Lung (tissue), 12 donors: ENCODE results near the gene PDE9A. TPM values are rescaled to one million over a fixed set of nuclear protein-coding genes. Genes with fewer than 3 reads are reported as not detected.

ENCODE experiments used
- ATAC-seq: fragments of 200-7000 bp; cut with Tn5 transposase; one replicate; pipeline ENCODE4 v1.9.1; 2020; ENCODE audit warnings: moderate number of reproducible peaks; ENCODE audit not compliant: insufficient read depth, low FRiP score
- DNase-seq, 3 donors: peaks; one replicate each; pipeline ENCODE4 v3.0.0-alpha.2; 2013 to 2017
- H3K27ac ChIP-seq, 2 donors: one replicate each; pipeline ENCODE4 v1.5.1; 2013; ENCODE audit warnings: mild to moderate bottlenecking in 2 of 2, moderate library complexity in 2 of 2, control low read depth in 1 of 2, inconsistent platforms in 1 of 2, low read depth in 1 of 2, low read length in 1 of 2
- H3K27me3 ChIP-seq, 3 donors: one replicate each; pipeline ENCODE4 v1.5.1; 2013; ENCODE audit warnings: low read length in 2 of 3; ENCODE audit not compliant: control insufficient read depth in 3 of 3, insufficient read depth in 3 of 3
- H3K36me3 ChIP-seq, 4 donors: one replicate each; pipeline ENCODE4 v1.5.1; 2013; ENCODE audit warnings: low read length in 4 of 4, mild to moderate bottlenecking in 1 of 4, moderate library complexity in 1 of 4; ENCODE audit not compliant: control insufficient read depth in 4 of 4, insufficient read depth in 4 of 4
- H3K4me1 ChIP-seq, 5 donors: one replicate each; pipeline ENCODE4 v1.5.1; 2013; ENCODE audit warnings: low read length in 5 of 5, mild to moderate bottlenecking in 2 of 5, moderate library complexity in 1 of 5; ENCODE audit not compliant: control insufficient read depth in 5 of 5, insufficient read depth in 5 of 5
- H3K4me3 ChIP-seq: one replicate; pipeline ENCODE4 v1.5.1; 2013; ENCODE audit warnings: mild to moderate bottlenecking, control low read depth, moderate library complexity
- H3K9ac ChIP-seq, 2 donors: one replicate each; pipeline ENCODE4 v1.5.1; 2013; ENCODE audit warnings: low read length in 2 of 2, control low read depth in 1 of 2; ENCODE audit not compliant: insufficient read depth in 1 of 2
- H3K9me3 ChIP-seq, 4 donors: one replicate each; pipeline ENCODE4 v1.5.1; 2013; ENCODE audit warnings: low read length in 3 of 4, mild to moderate bottlenecking in 1 of 4, moderate library complexity in 1 of 4; ENCODE audit not compliant: control insufficient read depth in 4 of 4, insufficient read depth in 3 of 4
- CTCF ChIP-seq: IDR thresholded peaks from 2 replicates; pipeline ENCODE4 v1.5.1; 2012; ENCODE audit warnings: mild to moderate bottlenecking; ENCODE audit errors: control extremely low read depth, extremely low read depth
- WGBS, 2 donors: extraction: QIAGEN DNeasy Blood & Tissue Kit; methylation state at CpG; one replicate each; pipeline ENCODE4 v1.1.7; 2013; 5-methylcytosine and 5-hydroxymethylcytosine counted together
- polyA plus RNA-seq, 2 donors: library from polyadenylated mRNA; stranded (reverse); fragments of 200-250 nt; gene quantifications; one replicate each; pipeline ENCODE4 v1.2.1, GENCODE V29; 2013
- total RNA-seq, 2 donors: library from RNA; depleted of rRNA in 1 of 2; stranded (reverse); fragments of >200 nt in 1 of 2; gene quantifications; one replicate each; pipeline ENCODE4 v1.2.1, GENCODE V29; 2014 to 2021
- donor health status: control.
- donor health status: control.
- donor health status: Bipolar disorder and iron deficiency.
- donor health status: healthy.
- donor health status: DM: yes; HTN: yes; CAD: no.

The PDE9A gene
- total and polyA plus RNA-seq, 4 donors: 5.3 to 17.0 (median 6.9) TPM

GRCh38 chr21:42756580-42757250 lies 103.3 kb downstream of the PDE9A start:
- H3K4me3 ChIP-seq: no peak overlapping the region
- no peaks in the 10 kb centered on the region for H3K27me3 ChIP-seq
- no peaks in the 10 kb centered on the region for H3K4me1 ChIP-seq
- H3K9ac ChIP-seq: no peak overlapping the region
- no peak for TF ChIP-seq CTCF
- peaks cover 0 to 5% (median 2%) of the 10 kb centered on the region in 4 donors for H3K36me3 ChIP-seq
- H3K9me3 ChIP-seq: peaks cover 0 to 1% (median 0%) of the 10 kb centered on the region in 4 donors
- DNase-seq (no peak), ATAC-seq (no peak)
- 93 to 95% methylated on average over 24 of the region's 24 CpGs for WGBS, 2 donors
- H3K27ac ChIP-seq: no peak overlapping the region

GRCh38 chr21:42757422-42757821 lies 104.0 kb downstream of the PDE9A start:
- Histone ChIP-seq H3K4me3 (no peak overlapping the region), H3K27me3 (no peaks in the 10 kb centered on the region), H3K36me3 (peaks cover 0 to 5% (median 2%) of the 10 kb centered on the region in 4 donors), H3K4me1 (no peaks in the 10 kb centered on the region), H3K9me3 (peaks cover 0 to 1% (median 0%) of the 10 kb centered on the region in 4 donors), H3K9ac (no peak overlapping the region), H3K27ac (no peak overlapping the region)
- no peak for TF ChIP-seq CTCF
- DNase-seq (no peak), ATAC-seq (no peak)
- 96% methylated on average over 10 of the region's 10 CpGs for WGBS, 2 donors

- no peak overlapping the region for H3K4me3 ChIP-seq
- no peak overlapping the region for H3K27ac ChIP-seq
- ATAC-seq (no peak), DNase-seq (no peak)
- WGBS, 2 donors: 95 to 97% methylated on average over 17 of the region's 17 CpGs
- peaks cover 0 to 1% (median 0%) of the 10 kb centered on the region in 4 donors for H3K9me3 ChIP-seq
- no peak overlapping the region for H3K9ac ChIP-seq
- TF ChIP-seq CTCF: no peak
- H3K27me3 ChIP-seq: no peaks in the 10 kb centered on the region
- H3K4me1 ChIP-seq: no peaks in the 10 kb centered on the region
- peaks cover 0 to 5% (median 3%) of the 10 kb centered on the region in 4 donors for H3K36me3 ChIP-seq
Observed at GRCh38 chr21:42757826-42758655, 104.6 kb downstream of the PDE9A start.
